ENCODE data around the gene GRIN2D. TPM values are rescaled to one million over a fixed set of nuclear protein-coding genes. Genes with fewer than 3 reads are reported as not detected.

Gene GRIN2D
- total and polyA plus RNA-seq, 2 of the 8 experiments (the other 6 are each of a cell fraction or from before 2014, with no cell fraction given), result 2.2 to 12.4 TPM

DNA sequence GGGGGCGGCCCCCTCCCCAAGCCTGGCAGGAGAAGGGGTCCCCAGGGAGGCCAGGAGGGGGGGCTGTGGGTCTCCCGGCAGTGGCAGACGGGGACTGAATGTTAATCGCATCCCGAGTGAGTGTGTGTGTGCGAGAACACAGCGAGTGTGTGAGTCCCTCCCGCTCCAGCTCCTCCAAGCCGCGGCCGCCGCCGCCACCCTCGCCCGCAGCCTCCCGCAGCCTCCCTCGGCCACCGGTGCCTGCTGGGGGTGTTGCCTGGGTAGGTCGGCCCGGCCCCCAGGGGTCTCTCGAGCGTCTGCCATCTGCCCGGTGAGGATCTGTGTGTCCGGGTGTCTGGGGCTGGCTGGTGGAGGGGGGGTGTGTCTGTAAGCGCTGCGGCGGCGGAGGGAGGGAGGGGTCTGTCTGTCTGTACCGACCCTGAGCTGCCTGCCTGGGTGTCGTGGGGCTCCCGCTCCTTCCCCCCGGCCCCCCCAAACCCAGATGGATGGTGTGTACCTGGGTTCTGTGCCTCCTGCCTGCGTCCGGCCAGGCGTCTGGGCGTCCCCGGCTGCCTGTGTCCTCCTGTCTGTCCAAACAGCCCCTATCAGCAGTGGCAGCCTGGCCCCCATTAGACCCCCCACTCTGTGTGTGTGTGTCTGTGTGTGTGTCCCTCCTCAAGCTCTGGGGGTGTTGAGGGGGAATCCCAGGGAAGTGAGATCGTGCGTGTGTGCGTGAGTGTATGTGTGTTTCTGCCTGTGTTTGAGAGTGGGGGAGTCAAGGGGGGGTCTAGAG, at the start of gene GRIN2D (continued):
- peak; percentile 25 for TF ChIP-seq ASH2L (IDR thresholded peaks at IDR 0.05; ENCODE audit: low read length)
- TF ChIP-seq SP4 (IDR thresholded peaks at IDR 0.05; ENCODE audit: low read length), result no peak
- TF ChIP-seq GTF2F1 (IDR thresholded peaks at IDR 0.05; ENCODE audit: borderline replicate concordance, low read depth, low read length), result no peak
- TF ChIP-seq TAF1 (IDR thresholded peaks at IDR 0.05; ENCODE audit: low read depth, low read length), result no peak
- no peak for TF ChIP-seq GABPA (IDR thresholded peaks at IDR 0.05; ENCODE audit: borderline replicate concordance, insufficient read depth, low read length)
- TF ChIP-seq RBBP5 (IDR thresholded peaks at IDR 0.05; ENCODE audit: borderline replicate concordance, low read depth, low read length), result peak; percentile 32; the same call in 1 of the 2 replicates
- TF ChIP-seq CTBP2 (IDR thresholded peaks at IDR 0.05; ENCODE audit: borderline replicate concordance, insufficient read depth, insufficient read length, low read length), result peak; percentile 45
- TF ChIP-seq, protein P1, sequence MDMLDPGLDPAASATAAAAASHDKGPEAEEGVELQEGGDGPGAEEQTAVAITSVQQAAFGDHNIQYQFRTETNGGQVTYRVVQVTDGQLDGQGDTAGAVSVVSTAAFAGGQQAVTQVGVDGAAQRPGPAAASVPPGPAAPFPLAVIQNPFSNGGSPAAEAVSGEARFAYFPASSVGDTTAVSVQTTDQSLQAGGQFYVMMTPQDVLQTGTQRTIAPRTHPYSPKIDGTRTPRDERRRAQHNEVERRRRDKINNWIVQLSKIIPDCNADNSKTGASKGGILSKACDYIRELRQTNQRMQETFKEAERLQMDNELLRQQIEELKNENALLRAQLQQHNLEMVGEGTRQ (IDR thresholded peaks at IDR 0.05; ENCODE audit: low read length), result no peak
- TF ChIP-seq KDM4A (IDR thresholded peaks at IDR 0.05; ENCODE audit: low read depth, low read length, severe bottlenecking), result peak; percentile 30
- TF ChIP-seq TBP (IDR thresholded peaks at IDR 0.05; ENCODE audit: low read depth, low read length), result no peak
- TF ChIP-seq HDAC6 (IDR thresholded peaks at IDR 0.05; ENCODE audit: low read depth, low read length), result no peak
- no peak for TF ChIP-seq CBX8 (IDR thresholded peaks at IDR 0.05; ENCODE audit: borderline replicate concordance, low read depth, low read length)
- TF ChIP-seq EZH2 (IDR thresholded peaks at IDR 0.05; ENCODE audit: low read depth, low read length, severe bottlenecking), result peak; percentile 10
- peak in 1 of 2 experiments; percentile 7; a peak in 1 of 4 replicates for TF ChIP-seq RAD21 (IDR thresholded peaks at IDR 0.05 in 1 of 2, conservative IDR thresholded peaks at IDR 0.05 in 1 of 2; ENCODE audit: low read depth in 2 of 2, low read length in 2 of 2)
- no peak for TF ChIP-seq FOSL1 (IDR thresholded peaks at IDR 0.05; ENCODE audit: insufficient read depth, low read depth, low read length)
- no peak for TF ChIP-seq SIN3A (conservative IDR thresholded peaks at IDR 0.05 in 1 of 2, IDR thresholded peaks at IDR 0.05 in 1 of 2; ENCODE audit: low read depth in 1 of 2, low read length in 2 of 2)
- TF ChIP-seq BACH1 (IDR thresholded peaks at IDR 0.05; ENCODE audit: low read length), result no peak

Data from H1 (cell line).